Stimulated activated naive B cell treated with anti-CD40 and anti-IgM and Interleukin-4, amounts not matched to agents 10 μg/mL and 1 μg/mL and 100 μg/mL, for 72 hours (primary cell): ENCODE measurements around the gene MRPL36.

Source experiments
- ATAC-seq, 2 donors: fragments of 150-1000 bp; cut with Tn5 transposase; replicated peaks; 2 replicates each; pipeline ENCODE4 v1.10.0; 2021; ENCODE audit warnings: moderate library complexity in 1 of 2
- DNase-seq: peaks from one replicate; pipeline ENCODE4 v3.0.0; 2021
- H3K27ac Mint-ChIP-seq: one replicate; pipeline ENCODE4 v1.8.0; 2022; ENCODE audit warnings: mild to moderate bottlenecking, mixed read lengths
- H3K27me3 Mint-ChIP-seq, 2 donors: one replicate each; pipeline ENCODE4 v1.8.0; 2022; ENCODE audit warnings: mixed read lengths in 2 of 2
- H3K36me3 Mint-ChIP-seq, 2 donors: one replicate each; pipeline ENCODE4 v1.8.0; 2022; ENCODE audit warnings: mixed read lengths in 2 of 2, mild to moderate bottlenecking in 1 of 2
- H3K4me1 Mint-ChIP-seq, 2 donors: one replicate each; pipeline ENCODE4 v1.8.0; 2022; ENCODE audit warnings: mixed read lengths in 2 of 2, mild to moderate bottlenecking in 1 of 2
- H3K4me3 Mint-ChIP-seq, 2 donors: one replicate each; pipeline ENCODE4 v1.8.0; 2022; ENCODE audit warnings: mild to moderate bottlenecking in 2 of 2, mixed read lengths in 2 of 2, moderate library complexity in 1 of 2
- H3K9me3 Mint-ChIP-seq, 2 donors: one replicate each; pipeline ENCODE4 v1.8.0; 2022; ENCODE audit warnings: mixed read lengths in 2 of 2, mild to moderate bottlenecking in 1 of 2

The MRPL36 gene

DNA sequence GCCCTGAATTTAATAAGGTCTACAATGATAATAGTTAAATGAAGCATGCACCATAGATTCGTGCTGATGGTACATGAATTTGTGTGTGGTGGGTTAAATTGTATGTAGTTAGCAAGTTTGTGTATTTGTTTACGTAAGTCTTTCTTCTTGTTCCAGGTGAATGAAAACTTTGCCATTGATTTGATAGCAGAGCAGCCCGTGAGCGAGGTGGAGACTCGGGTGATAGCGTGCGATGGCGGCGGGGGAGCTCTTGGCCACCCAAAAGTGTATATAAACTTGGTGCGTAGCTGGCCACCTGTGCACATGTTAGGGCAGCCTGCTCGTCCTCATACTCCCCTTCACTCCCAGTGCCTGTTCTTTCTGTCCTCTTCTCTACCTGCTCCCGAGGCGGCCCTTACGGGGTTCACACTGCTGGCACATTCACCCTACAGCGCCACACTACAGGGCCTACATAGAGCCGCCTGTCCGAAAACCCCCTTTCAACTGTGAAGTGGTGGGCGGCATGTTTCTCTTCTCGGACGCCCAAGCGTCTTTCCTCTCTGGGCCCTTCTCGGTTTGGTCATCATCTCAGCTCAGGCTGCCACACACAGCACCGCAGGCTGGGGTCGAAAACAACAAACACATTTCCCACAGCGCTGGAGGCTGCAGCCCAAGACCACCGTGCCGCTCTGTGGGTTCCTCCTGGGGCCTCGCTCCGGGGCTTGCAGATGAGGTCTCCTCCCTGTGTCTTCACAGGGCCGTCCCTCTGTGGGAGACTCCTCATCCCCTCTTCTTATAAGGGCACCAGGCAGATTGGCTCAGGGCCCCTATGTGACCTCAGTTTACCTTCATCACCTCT is 14.8 kb upstream of the MRPL36 start:
- DNase-seq: no peak
- no peaks in the 10 kb centered on the region for H3K9me3 Mint-ChIP-seq

DNA sequence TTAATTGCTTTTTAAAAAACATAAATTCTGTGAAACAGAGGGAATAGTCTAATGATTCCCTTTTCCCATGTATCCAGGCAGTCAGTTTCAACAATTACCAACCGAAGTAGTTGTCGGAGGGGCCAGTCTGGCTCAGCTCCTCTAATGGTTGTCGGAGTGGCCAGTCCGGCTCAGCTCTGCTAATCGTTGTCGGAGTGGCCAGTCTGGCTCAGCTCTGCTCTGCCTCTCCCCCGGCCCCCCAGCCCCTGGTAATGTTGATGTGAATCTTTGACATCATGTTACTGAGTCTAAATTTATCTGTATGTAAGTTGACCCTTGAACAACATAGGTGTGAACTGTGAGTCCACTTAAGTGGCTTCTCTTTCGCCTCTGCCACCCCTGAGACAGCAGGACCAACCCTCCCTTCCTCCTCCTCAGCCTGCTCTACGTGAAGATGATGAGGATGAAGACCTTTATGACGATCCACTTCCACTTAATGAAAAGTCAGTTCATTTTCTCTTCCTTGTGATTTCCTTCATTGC is 11.0 kb upstream of the MRPL36 start:
- Mint-ChIP-seq H3K36me3 (peaks cover 43 to 73% of the 10 kb centered on the region in 2 donors), H3K4me3 (no peak overlapping the region), H3K27ac (no peak overlapping the region), H3K9me3 (no peaks in the 10 kb centered on the region), H3K27me3 (no peaks in the 10 kb centered on the region), H3K4me1 (peaks cover 16 to 21% of the 10 kb centered on the region in 2 donors)
- DNase-seq (no peak), ATAC-seq (no peak)

More for the DNA sequence above, 14.8 kb upstream of the MRPL36 start:
- H3K4me3 Mint-ChIP-seq: no peak overlapping the region
- peak overlapping the region; percentile 65 for H3K27ac Mint-ChIP-seq
- ATAC-seq: no peak
- peaks cover 17 to 22% of the 10 kb centered on the region in 2 donors for H3K4me1 Mint-ChIP-seq
- peaks cover 56 to 81% of the 10 kb centered on the region in 2 donors for H3K36me3 Mint-ChIP-seq
- H3K27me3 Mint-ChIP-seq: no peaks in the 10 kb centered on the region

DNA sequence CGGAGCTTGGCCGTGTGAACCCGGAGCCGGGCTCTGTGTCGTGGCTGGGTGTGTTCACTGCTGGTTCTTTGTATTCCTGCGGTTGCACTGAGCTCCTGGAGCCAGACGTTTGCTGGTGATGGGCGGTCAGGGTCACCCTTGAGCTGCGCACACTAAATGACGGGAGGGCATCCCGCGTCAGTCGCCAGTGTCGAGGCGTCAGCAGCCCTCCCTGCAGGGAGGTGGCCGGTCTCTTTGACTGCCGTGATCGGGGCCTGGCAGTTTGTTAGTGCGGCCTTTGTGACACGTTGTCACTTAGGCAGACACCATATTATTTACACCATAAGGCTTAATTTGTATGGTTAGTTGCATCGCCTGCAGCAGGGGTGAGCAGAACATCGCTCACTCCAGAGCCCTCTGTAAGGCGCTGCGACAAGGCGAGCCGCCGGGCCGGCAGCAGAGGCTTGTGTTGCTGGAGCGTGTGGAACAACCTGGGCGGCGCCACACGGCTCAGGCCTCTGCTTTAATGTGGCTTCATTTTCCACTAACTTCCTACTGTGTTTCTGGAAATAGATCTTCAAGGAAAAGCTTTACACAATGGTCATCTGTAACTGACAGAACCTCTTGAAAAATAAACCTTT is 9.9 kb upstream of the MRPL36 start:
- Mint-ChIP-seq H3K27me3 (no peaks in the 10 kb centered on the region), H3K9me3 (no peaks in the 10 kb centered on the region), H3K36me3 (peaks cover 42 to 67% of the 10 kb centered on the region in 2 donors), H3K4me1 (peaks cover 16 to 21% of the 10 kb centered on the region in 2 donors), H3K27ac (no peak overlapping the region), H3K4me3 (no peak overlapping the region)
- DNase-seq (no peak), ATAC-seq (no peak)

DNA sequence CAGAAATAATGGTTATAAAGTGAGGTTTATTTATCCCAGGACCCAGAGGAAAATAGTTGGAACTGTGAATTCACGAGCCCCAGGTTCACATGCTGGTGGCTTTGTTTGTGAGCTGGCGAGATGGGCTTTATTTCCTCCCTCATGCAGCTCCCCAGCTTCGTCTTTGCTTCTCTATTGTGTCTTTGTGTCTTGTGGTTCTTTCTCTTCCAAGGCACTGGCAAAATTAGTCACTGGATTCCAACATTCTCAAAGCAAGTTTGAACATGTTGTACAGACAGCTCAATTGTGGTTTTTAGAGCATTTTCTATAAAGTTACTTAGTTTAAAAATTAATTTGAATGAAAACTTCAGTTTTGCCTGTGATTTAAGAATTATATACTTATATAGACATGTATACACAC is 8.8 kb upstream of the MRPL36 start:
- Mint-ChIP-seq H3K27me3 (no peaks in the 10 kb centered on the region), H3K4me1 (peaks cover 24 to 25% of the 10 kb centered on the region in 2 donors), H3K4me3 (no peak overlapping the region), H3K27ac (no peak overlapping the region), H3K9me3 (no peaks in the 10 kb centered on the region), H3K36me3 (peaks cover 46 to 67% of the 10 kb centered on the region in 2 donors)
- DNase-seq (no peak), ATAC-seq (no peak)

DNA sequence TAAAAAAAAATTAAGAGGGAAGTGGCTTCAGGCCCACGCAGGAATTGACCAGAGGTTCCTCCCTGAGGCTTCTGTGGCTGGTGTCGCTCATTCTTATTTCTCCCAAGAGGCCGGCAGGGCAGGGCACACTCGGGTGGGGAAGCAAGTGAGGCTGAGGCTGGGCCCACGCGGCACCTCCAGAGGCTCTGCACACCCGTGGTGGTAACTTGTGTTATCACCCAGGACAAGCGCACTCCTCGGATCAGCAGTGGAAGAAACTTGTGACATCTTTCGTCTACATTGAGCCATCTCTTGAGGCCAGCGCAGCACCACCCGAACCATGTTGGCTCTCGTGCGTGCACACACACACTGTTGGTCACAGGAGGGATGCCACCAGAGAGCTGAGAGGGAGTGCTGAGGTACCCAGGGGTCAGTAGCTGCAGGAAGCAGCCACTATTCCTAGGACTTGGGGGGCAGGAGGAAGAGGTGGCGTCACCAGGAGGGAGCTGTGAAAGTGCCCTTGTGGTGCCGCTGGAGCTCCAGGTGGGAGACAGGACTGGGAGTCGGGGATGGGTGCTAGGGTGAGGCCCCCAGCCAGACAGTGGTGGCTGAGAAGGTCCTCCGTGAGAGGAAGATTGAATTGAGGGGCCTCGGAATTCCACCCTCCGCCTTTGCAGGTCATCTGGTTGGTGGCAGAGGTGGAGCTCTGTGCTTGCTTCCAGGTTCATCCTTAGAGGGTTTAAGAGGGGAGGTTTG is 8.0 kb upstream of the MRPL36 start:
- H3K4me1 Mint-ChIP-seq: peaks cover 31 to 32% of the 10 kb centered on the region in 2 donors
- H3K27me3 Mint-ChIP-seq: no peaks in the 10 kb centered on the region
- DNase-seq (no peak), ATAC-seq (no peak)
- H3K27ac Mint-ChIP-seq: peak overlapping the region; percentile 4
- no peak overlapping the region for H3K4me3 Mint-ChIP-seq
- H3K9me3 Mint-ChIP-seq: no peaks in the 10 kb centered on the region
- peaks cover 51 to 72% of the 10 kb centered on the region in 2 donors for H3K36me3 Mint-ChIP-seq

DNA sequence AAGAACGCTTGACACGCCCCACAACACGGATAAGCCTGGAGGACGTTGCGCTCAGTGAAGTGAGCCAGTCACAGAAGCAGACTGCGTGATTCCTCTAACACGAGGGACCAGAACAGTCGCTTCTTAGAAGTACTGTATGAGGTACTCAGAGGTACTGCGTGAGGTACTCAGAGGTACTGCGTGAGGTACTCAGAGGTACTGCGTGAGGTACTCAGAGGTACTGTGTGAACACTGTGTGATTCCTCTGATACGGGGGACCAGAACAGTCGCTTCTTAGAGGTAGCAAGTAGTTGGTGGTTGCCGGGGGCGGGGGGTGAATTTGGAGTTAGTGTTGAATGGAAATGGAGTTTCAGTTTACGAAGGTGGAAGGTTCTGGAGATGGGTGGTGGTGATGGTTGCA is 7.3 kb upstream of the MRPL36 start:
- H3K27me3 Mint-ChIP-seq: no peaks in the 10 kb centered on the region
- no peak for ATAC-seq
- peaks cover 50 to 67% of the 10 kb centered on the region in 2 donors for H3K36me3 Mint-ChIP-seq
- H3K4me1 Mint-ChIP-seq: peaks cover 31 to 36% of the 10 kb centered on the region in 2 donors
- H3K4me3 Mint-ChIP-seq: no peak overlapping the region
- H3K9me3 Mint-ChIP-seq: no peaks in the 10 kb centered on the region
- H3K27ac Mint-ChIP-seq: no peak overlapping the region
- DNase-seq: no peak

DNA sequence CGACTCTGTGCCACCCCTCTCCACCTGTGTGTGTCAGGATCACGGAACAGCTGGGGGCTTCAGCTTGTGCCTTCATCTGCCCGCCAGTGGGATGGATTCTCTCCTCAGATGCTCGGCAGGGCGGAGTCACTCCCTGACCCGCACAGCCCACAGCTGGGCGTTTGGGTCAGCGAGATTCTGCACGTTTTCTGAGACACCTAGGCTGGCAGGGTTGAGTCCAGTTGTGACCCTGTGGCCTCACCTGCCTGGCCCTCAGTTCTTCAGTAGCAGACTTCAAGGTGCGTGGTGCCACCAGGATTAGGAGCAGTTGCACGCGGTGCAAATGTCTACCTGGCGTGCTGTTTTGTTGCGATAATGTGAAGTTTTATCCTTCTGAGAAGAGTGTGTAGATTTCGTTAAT is 6.6 kb upstream of the MRPL36 start:
- Mint-ChIP-seq H3K9me3 (no peaks in the 10 kb centered on the region), H3K27me3 (no peaks in the 10 kb centered on the region), H3K27ac (no peak overlapping the region), H3K4me3 (no peak overlapping the region), H3K36me3 (peaks cover 48 to 60% of the 10 kb centered on the region in 2 donors), H3K4me1 (peaks cover 30 to 38% of the 10 kb centered on the region in 2 donors)
- no peak for ATAC-seq
- DNase-seq: no peak

DNA sequence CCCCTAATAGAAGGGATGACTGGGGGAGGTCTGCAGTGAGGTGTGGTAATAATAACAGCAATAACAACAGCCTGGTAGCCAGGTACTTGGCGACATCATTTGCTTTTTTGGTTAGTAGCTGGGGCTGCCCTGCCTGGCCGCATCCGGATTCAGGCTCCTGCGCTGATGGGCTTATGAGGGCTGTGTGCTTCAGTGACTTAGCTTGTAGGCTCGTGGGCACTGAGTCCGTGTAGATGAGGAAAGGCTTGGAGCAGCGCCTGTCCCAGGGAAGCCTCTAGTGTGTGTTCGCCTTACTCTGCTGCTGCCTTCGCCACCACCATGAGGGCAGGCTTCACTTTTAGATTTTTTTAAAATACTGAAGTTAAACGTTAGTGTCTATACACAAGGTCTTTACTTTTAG is 6.1 kb upstream of the MRPL36 start:
- Mint-ChIP-seq H3K27ac (no peak overlapping the region), H3K36me3 (peaks cover 45 to 56% of the 10 kb centered on the region in 2 donors), H3K9me3 (no peaks in the 10 kb centered on the region), H3K4me3 (no peak overlapping the region), H3K27me3 (no peaks in the 10 kb centered on the region), H3K4me1 (peaks cover 29 to 38% of the 10 kb centered on the region in 2 donors)
- no peak for ATAC-seq
- no peak for DNase-seq

DNA sequence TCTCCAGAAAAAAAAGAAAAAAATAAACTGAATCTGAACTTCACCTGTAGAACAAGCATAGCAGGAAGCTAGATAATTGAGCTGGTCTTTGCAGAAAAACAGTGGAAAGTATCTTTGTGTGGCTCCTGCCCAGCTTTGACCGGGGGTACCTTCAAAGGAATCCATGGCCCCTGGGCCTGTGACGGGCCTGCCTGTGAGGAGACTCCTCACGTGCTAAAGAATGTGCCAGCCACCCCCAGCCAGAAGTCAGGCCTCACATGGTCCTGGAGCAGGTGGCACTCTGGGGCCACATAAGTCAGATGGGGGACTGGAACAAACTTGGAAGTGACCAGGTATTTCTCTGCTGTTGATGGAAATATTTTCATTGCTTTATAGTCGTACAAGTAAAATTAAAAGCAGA is 5.7 kb upstream of the MRPL36 start:
- no peaks in the 10 kb centered on the region for H3K27me3 Mint-ChIP-seq
- H3K27ac Mint-ChIP-seq: no peak overlapping the region
- H3K9me3 Mint-ChIP-seq: no peaks in the 10 kb centered on the region
- no peak for DNase-seq
- no peak for ATAC-seq
- no peak overlapping the region for H3K4me3 Mint-ChIP-seq
- H3K4me1 Mint-ChIP-seq: peaks cover 29 to 38% of the 10 kb centered on the region in 2 donors
- peaks cover 45 to 55% of the 10 kb centered on the region in 2 donors for H3K36me3 Mint-ChIP-seq

DNA sequence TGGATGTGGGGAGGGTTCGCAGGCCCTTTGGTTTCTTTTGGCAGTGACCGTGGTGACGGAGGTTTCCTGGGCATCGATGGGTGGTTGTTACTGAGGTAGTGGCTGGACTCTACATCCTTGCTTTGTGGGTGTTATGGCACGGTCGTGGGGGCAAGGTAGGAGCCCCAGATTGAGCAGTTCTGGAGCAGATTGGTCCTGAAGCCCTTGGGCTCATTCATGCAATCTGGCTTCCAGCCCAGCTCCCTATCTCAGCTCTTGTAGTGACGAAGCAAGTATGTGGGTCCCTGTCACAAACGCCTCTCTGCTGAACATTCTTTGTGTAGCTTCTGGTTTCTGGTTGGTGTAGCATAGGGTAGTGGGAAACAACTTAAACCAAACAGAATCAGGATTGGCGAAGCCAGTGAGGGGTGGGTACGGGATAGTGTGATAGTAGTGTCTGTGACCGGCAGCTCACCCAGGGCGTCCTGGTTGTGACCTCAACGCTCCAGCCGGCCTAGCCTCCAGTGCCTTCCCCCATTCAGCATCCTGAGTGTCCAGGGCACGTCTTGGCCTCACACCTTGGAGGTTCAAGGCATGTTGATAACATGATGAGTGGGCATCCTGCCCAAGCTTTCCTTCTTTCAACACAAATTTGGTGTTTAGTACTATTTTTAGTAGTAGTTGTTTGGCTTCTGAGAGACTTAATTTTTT is 4.5 kb upstream of the MRPL36 start:
- H3K4me1 Mint-ChIP-seq: peaks cover 29 to 43% of the 10 kb centered on the region in 2 donors
- H3K9me3 Mint-ChIP-seq: no peaks in the 10 kb centered on the region
- peaks cover 45 to 54% of the 10 kb centered on the region in 2 donors for H3K36me3 Mint-ChIP-seq
- ATAC-seq: no peak
- no peak overlapping the region for H3K27ac Mint-ChIP-seq
- no peak overlapping the region for H3K4me3 Mint-ChIP-seq
- H3K27me3 Mint-ChIP-seq: no peaks in the 10 kb centered on the region
- DNase-seq: no peak

DNA sequence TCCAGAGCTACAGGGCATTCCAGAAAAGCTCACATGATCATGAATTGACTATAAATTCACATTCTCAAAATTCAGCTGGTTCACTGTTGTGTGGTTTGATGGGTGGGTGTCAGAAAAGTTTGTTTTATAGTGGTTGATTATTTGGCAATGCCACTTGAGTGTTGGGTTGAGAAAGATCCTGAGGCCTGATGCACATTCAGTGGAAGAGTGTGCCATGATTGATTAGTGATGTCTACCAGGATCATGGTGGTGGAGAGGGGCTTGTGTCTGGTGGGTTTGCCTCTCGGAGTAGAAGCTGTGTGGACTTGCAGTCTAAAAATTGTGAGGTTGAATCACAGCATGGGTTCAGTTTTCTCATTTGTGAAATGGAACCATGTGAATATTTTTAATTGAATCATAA is 3.6 kb upstream of the MRPL36 start:
- Mint-ChIP-seq H3K36me3 (peaks cover 47 to 52% of the 10 kb centered on the region in 2 donors), H3K27ac (peak overlapping the region; percentile 25), H3K4me1 (peaks cover 34 to 52% of the 10 kb centered on the region in 2 donors), H3K4me3 (peak overlapping the region; percentile 52 to 61), H3K9me3 (no peaks in the 10 kb centered on the region), H3K27me3 (no peaks in the 10 kb centered on the region)
- DNase-seq (no peak), ATAC-seq (no peak)

DNA sequence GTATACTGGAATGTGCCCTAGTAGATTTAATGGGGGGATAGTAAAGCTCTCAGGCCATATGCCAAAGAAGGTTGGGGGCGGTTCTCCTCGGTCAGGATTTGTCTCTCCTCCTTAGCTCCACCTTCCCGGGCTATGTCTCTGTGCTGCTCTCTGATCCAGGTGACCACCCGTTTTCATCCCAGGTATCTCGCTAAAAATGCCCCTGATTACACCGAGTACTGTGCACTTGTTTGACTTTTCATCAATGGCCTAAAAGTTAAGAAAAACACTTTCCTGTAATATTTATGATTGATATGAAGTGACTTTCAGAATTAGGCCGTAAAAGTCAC is 2.3 kb upstream of the MRPL36 start:
- H3K9me3 Mint-ChIP-seq: no peaks in the 10 kb centered on the region
- H3K4me1 Mint-ChIP-seq: peaks cover 35 to 54% of the 10 kb centered on the region in 2 donors
- peaks cover 47 to 51% of the 10 kb centered on the region in 2 donors for H3K36me3 Mint-ChIP-seq
- H3K27me3 Mint-ChIP-seq: no peaks in the 10 kb centered on the region
- H3K4me3 Mint-ChIP-seq: peak overlapping the region; percentile 92 to 98
- ATAC-seq (no peak), DNase-seq (no peak)
- peak overlapping the region; percentile 86 for H3K27ac Mint-ChIP-seq

DNA sequence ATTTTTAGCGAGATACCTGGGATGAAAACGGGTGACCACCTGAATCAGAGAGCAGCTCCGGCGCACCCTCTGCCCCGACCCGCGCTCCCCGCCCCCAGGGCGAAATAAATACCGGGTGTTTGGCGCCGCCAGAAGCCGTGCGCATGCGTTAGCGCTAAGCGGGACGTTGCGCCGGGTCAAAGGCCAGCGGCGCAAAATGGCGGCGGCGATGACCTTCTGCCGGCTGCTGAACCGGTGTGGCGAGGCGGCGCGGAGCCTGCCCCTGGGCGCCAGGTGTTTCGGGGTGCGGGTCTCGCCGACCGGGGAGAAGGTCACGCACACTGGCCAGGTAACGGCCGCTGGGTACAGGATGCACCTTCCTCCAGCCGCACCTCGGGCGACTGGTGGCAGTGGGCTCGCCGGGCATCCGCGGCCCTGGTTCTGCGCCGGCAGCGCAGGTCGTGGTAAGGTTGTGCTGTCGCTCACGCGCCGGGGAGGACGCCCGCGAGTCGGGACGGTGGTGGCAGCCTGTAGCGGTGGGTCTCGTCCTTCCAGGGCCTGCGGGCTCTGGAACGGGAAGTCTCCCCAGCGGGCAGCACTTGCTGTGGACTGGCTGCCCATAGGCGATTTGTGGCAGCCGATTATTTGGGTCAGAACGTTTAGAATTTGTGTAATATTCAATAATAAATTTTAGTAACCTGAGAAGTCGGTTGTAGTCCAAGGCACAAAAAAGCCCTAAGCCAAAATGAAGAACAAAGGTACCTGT is 1.8 kb upstream of the MRPL36 start, which contains the start of gene NDUFS6:
TSS of gene NDUFS6 (plus strand) at position 186 of the 745 bp plus-strand sequence. CDS start at position 197, 11 bp downstream.
- Mint-ChIP-seq H3K4me1 (peaks cover 36 to 53% of the 10 kb centered on the region in 2 donors), H3K36me3 (peaks cover 47 to 51% of the 10 kb centered on the region in 2 donors), H3K27me3 (no peaks in the 10 kb centered on the region), H3K9me3 (no peaks in the 10 kb centered on the region), H3K4me3 (peak within 1 kb of the TSS; percentile 92 to 98), H3K27ac (peak within 1 kb of the TSS; percentile 86)
- DNase-seq: peak; percentile 71
- peak; percentile 64 to 70 for ATAC-seq
